ENCODE measurements around the gene FAM107B.

Gene FAM107B

GRCh38 chr10:14703631-14704001 is 71.1 kb downstream of the FAM107B start (continued):
- TF ChIP-seq POU6F1 (CRISPR knock-in tag; IDR thresholded peaks at IDR 0.05; ENCODE audit: borderline replicate concordance, low read depth) (no peak), OSR1 (CRISPR knock-in tag; IDR thresholded peaks at IDR 0.05) (no peak), ZNF70 (CRISPR knock-in tag; IDR thresholded peaks at IDR 0.05) (no peak), PPARA (CRISPR knock-in tag; IDR thresholded peaks at IDR 0.05; ENCODE audit: borderline replicate concordance) (no peak), ZNF8 (CRISPR knock-in tag; IDR thresholded peaks at IDR 0.05) (no peak), ISL1 (CRISPR knock-in tag; IDR thresholded peaks at IDR 0.05) (no peak), ZFP3 (CRISPR knock-in tag; IDR thresholded peaks at IDR 0.05) (no peak), ARNTL (CRISPR knock-in tag; IDR thresholded peaks at IDR 0.05; ENCODE audit: borderline replicate concordance, low read depth) (no peak), CSDC2 (CRISPR knock-in tag; IDR thresholded peaks at IDR 0.05) (no peak)

- ATAC-seq = no peak
Observed at GRCh38 chr10:14701466-14701865, 73.2 kb downstream of the FAM107B start.

GRCh38 chr10:14700546-14700945 is 74.2 kb downstream of the FAM107B start:
- ATAC-seq = no peak
- no peak for TF ChIP-seq BACH2 (CRISPR knock-in tag; IDR thresholded peaks at IDR 0.05; ENCODE audit: borderline replicate concordance)
- no peak for TF ChIP-seq ZNF70 (CRISPR knock-in tag; IDR thresholded peaks at IDR 0.05)
- no peak for TF ChIP-seq ESRRG (CRISPR knock-in tag; IDR thresholded peaks at IDR 0.05)
- no peak for TF ChIP-seq POU6F1 (CRISPR knock-in tag; IDR thresholded peaks at IDR 0.05; ENCODE audit: borderline replicate concordance, low read depth)
- TF ChIP-seq PPARA (CRISPR knock-in tag; IDR thresholded peaks at IDR 0.05; ENCODE audit: borderline replicate concordance) = no peak
- no peak for TF ChIP-seq TCF4 (CRISPR knock-in tag; IDR thresholded peaks at IDR 0.05; ENCODE audit: borderline replicate concordance)
- TF ChIP-seq CSRNP3 (CRISPR knock-in tag; IDR thresholded peaks at IDR 0.05) = no peak
- TF ChIP-seq ZFP30 (CRISPR knock-in tag; IDR thresholded peaks at IDR 0.05) = no peak
- TF ChIP-seq ARNTL (CRISPR knock-in tag; IDR thresholded peaks at IDR 0.05; ENCODE audit: borderline replicate concordance, low read depth) = no peak
- no peak for TF ChIP-seq SNAI2 (CRISPR knock-in tag; IDR thresholded peaks at IDR 0.05)
- TF ChIP-seq OSR1 (CRISPR knock-in tag; IDR thresholded peaks at IDR 0.05) = no peak
- no peak for TF ChIP-seq ZFP3 (CRISPR knock-in tag; IDR thresholded peaks at IDR 0.05)
- TF ChIP-seq ZNF8 (CRISPR knock-in tag; IDR thresholded peaks at IDR 0.05) = no peak
- TF ChIP-seq ZC3H10 (CRISPR knock-in tag; IDR thresholded peaks at IDR 0.05) = no peak
- no peak for TF ChIP-seq GLIS3 (CRISPR knock-in tag; IDR thresholded peaks at IDR 0.05)
- no peak for TF ChIP-seq TOX (CRISPR knock-in tag; IDR thresholded peaks at IDR 0.05; ENCODE audit: borderline replicate concordance)

More at GRCh38 chr10:14701466-14701865, 73.2 kb downstream of the FAM107B start:
- TF ChIP-seq CSRNP3 (CRISPR knock-in tag; IDR thresholded peaks at IDR 0.05) = no peak
- TF ChIP-seq ZC3H10 (CRISPR knock-in tag; IDR thresholded peaks at IDR 0.05) = no peak
- TF ChIP-seq RARB (CRISPR knock-in tag; IDR thresholded peaks at IDR 0.05) = no peak
- no peak for TF ChIP-seq TSHZ2 (CRISPR knock-in tag; IDR thresholded peaks at IDR 0.05)
- TF ChIP-seq PATZ1 (CRISPR knock-in tag; IDR thresholded peaks at IDR 0.05; ENCODE audit: borderline replicate concordance) = no peak
- TF ChIP-seq GLIS3 (CRISPR knock-in tag; IDR thresholded peaks at IDR 0.05) = no peak

Measured in SK-N-SH treated with all-trans-retinoic acid at 6 μM for 48 hours (cell line).